Measurements from ENCODE around the gene EYA2. TPM values are rescaled to one million over a fixed set of nuclear protein-coding genes. Genes with fewer than 3 reads are reported as not detected.

Gene EYA2
- total RNA-seq, 1 donor from 2014 or later: 94.1 TPM

DNA sequence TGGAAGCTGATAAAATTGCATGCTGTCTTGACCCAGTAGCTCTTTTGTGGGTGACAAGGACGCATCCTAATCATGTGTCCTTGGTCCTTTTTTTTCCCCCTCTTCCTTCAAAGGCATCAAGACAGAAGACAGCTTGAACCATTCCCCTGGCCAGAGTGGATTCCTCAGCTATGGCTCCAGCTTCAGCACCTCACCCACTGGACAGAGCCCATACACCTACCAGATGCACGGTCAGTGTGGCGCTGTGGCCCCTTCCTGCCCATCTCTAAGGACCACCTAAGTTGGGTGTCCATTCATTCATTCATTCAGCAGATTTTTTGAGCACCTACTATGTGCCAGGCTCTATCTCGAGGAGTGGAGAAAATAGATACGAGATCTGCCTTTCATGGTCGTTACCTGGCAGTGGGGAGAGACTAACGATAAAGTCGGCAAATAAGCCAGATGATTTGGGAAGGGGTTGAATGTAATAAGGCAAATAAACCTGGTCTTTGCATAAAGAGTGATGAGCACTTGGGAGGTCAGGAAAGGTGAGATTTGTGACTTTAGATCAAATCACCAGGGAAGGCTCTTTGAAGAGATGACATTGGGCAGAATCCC, 121.5 kb downstream of the EYA2 start:
- no peak for TF ChIP-seq CTCF (IDR thresholded peaks at IDR 0.05; ENCODE audit: partially characterized antibody, unreplicated experiment)
- Mint-ChIP-seq H3K9me3 (ENCODE audit: unreplicated experiment) (peaks cover 3% of the 10 kb centered on the region), H3K4me3 (ENCODE audit: unreplicated experiment) (no peak overlapping the region), H3K36me3 (ENCODE audit: unreplicated experiment) (no peaks in the 10 kb centered on the region), H3K27me3 (ENCODE audit: unreplicated experiment) (peaks cover 3% of the 10 kb centered on the region), H3K27ac (ENCODE audit: unreplicated experiment) (no peak overlapping the region), H3K4me1 (ENCODE audit: low read depth, unreplicated experiment) (peaks cover 22% of the 10 kb centered on the region)
- no peak for DNase-seq

- H3K27ac Mint-ChIP-seq (ENCODE audit: unreplicated experiment): peak overlapping the region; percentile 56
- no peaks in the 10 kb centered on the region for H3K36me3 Mint-ChIP-seq (ENCODE audit: unreplicated experiment)
- DNase-seq: no peak
- H3K27me3 Mint-ChIP-seq (ENCODE audit: unreplicated experiment): peaks cover 3% of the 10 kb centered on the region
- H3K4me3 Mint-ChIP-seq (ENCODE audit: unreplicated experiment): no peak overlapping the region
- peaks cover 25% of the 10 kb centered on the region for H3K4me1 Mint-ChIP-seq (ENCODE audit: low read depth, unreplicated experiment)
- peaks cover 3% of the 10 kb centered on the region for H3K9me3 Mint-ChIP-seq (ENCODE audit: unreplicated experiment)
- TF ChIP-seq CTCF (IDR thresholded peaks at IDR 0.05; ENCODE audit: partially characterized antibody, unreplicated experiment): no peak
Observed at GRCh38 chr20:47018381-47018780, 123.7 kb downstream of the EYA2 start.

GRCh38 chr20:47019121-47019824, 124.6 kb downstream of the EYA2 start:
- peak; percentile 78 for DNase-seq
- Mint-ChIP-seq H3K4me3 (ENCODE audit: unreplicated experiment) (peak overlapping the region; percentile 7), H3K27ac (ENCODE audit: unreplicated experiment) (peak overlapping the region; percentile 56), H3K9me3 (ENCODE audit: unreplicated experiment) (peaks cover 3% of the 10 kb centered on the region), H3K27me3 (ENCODE audit: unreplicated experiment) (peaks cover 3% of the 10 kb centered on the region), H3K36me3 (ENCODE audit: unreplicated experiment) (no peaks in the 10 kb centered on the region), H3K4me1 (ENCODE audit: low read depth, unreplicated experiment) (peaks cover 30% of the 10 kb centered on the region)
- no peak for TF ChIP-seq CTCF (IDR thresholded peaks at IDR 0.05; ENCODE audit: partially characterized antibody, unreplicated experiment)

- Mint-ChIP-seq H3K27me3 (ENCODE audit: unreplicated experiment) (peaks cover 3% of the 10 kb centered on the region), H3K27ac (ENCODE audit: unreplicated experiment) (no peak overlapping the region), H3K9me3 (ENCODE audit: unreplicated experiment) (peaks cover 3% of the 10 kb centered on the region), H3K4me3 (ENCODE audit: unreplicated experiment) (no peak overlapping the region), H3K4me1 (ENCODE audit: low read depth, unreplicated experiment) (peaks cover 39% of the 10 kb centered on the region), H3K36me3 (ENCODE audit: unreplicated experiment) (no peaks in the 10 kb centered on the region)
- no peak for TF ChIP-seq CTCF (IDR thresholded peaks at IDR 0.05; ENCODE audit: partially characterized antibody, unreplicated experiment)
- no peak for DNase-seq
Observed at GRCh38 chr20:47020231-47020630, 125.6 kb downstream of the EYA2 start.

DNA sequence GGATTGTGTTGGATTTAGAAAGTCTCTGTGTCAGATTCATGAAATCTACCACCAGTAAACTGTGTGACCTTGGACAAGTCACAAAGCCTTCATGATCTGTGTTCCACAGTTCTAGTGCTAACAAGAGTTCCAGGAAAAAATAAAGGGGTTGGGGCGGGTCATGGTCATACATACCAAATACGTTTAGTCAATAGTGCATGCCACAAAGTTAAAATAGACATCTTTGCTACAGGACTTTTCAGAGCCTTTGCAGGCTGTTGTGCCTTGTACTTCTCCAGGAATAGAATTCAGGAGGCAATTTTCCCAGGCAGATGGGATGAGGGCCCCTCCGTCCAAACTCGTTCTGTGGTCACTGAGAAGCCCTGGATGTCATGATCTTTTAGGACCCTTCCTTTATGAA, 127.2 kb downstream of the EYA2 start:
- Mint-ChIP-seq H3K27ac (ENCODE audit: unreplicated experiment) (no peak overlapping the region), H3K27me3 (ENCODE audit: unreplicated experiment) (peaks cover 3% of the 10 kb centered on the region), H3K36me3 (ENCODE audit: unreplicated experiment) (no peaks in the 10 kb centered on the region), H3K9me3 (ENCODE audit: unreplicated experiment) (peaks cover 3% of the 10 kb centered on the region), H3K4me3 (ENCODE audit: unreplicated experiment) (no peak overlapping the region), H3K4me1 (ENCODE audit: low read depth, unreplicated experiment) (peaks cover 43% of the 10 kb centered on the region)
- TF ChIP-seq CTCF (IDR thresholded peaks at IDR 0.05; ENCODE audit: partially characterized antibody, unreplicated experiment): no peak
- DNase-seq: no peak

Data from glutamatergic neuron (in vitro differentiated cells).